Activated T-cell treated with anti-CD3 and anti-CD28 coated beads, Interleukin-2, amount 50 U/mL, for 1 hour (primary cell): ENCODE measurements around the gene MRPL20.
A peak's percentile ranks its signal among the peaks of the same experiment; 100 is the strongest.
"Not testable (repeated sequence)": the region's sequence is repeated elsewhere in the genome, so short reads cannot be mapped to it uniquely, and the experiment has no call there.

Experiments used
- DNase-seq: peaks from one replicate; pipeline ENCODE4 v3.0.0-alpha.2; 2020

MRPL20 gene

GRCh38 chr1:1380860-1381259 lies 26.2 kb downstream of the MRPL20 start:
- DNase-seq: no peak

GRCh38 chr1:1377540-1378205 lies 29.4 kb downstream of the MRPL20 start:
- no peak for DNase-seq

- DNase-seq: no peak
Measured at GRCh38 chr1:1376551-1377226, 30.4 kb downstream of the MRPL20 start.

GRCh38 chr1:1374929-1375662 lies 32.0 kb downstream of the MRPL20 start, which contains the start of gene AURKAIP1:
Gene AURKAIP1, minus strand, starts transcription at chr1:1375207. Its CDS starts 451 bp downstream, at chr1:1374756.
- DNase-seq: peak; percentile 89

- no peak for DNase-seq
Measured at GRCh38 chr1:1374589-1374928, 32.5 kb downstream of the MRPL20 start.

DNA sequence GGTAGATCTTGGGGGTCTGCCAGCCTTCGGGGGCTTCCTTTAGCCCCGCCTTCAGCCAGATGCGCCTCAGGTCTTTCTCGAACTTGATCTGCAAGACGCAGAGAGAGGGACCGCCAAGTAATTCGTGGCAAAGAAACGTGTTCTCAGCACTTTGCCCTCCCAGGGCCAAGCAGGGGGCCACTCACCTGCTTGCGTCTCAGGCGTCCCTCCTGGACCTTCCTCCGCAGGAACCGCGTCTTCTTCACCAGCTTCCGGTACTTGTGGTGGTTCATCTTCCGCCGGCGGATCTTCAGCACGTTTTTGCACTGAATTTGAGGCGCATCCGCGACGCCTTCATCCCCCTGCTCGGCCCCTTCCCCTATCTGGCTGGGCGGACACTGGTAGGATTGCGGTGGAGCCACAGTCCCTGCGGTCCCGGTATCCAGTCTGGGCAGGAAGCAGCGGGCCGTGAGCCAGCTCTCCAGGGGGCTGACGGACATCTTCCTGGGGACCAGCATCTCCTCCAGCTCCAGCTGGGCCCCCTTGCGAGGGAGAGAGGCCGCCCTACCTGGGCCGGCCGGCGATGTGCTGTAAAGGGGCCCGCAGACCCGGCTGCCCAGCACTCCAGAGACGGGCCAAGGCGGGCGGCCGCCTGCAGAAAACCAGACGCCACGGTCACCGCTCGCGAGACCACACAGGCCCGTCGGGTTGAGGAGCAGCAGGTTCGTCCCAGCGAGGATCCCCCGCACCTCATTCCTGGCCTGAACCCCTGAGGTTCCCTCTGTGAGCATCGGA lies 33.1 kb downstream of the MRPL20 start:
- DNase-seq: no peak

- no peak for DNase-seq
Measured at GRCh38 chr1:1373051-1373814, 33.9 kb downstream of the MRPL20 start.

- peak; percentile 86 for DNase-seq
Measured at GRCh38 chr1:1371746-1372711, 35.1 kb downstream of the MRPL20 start.

DNA sequence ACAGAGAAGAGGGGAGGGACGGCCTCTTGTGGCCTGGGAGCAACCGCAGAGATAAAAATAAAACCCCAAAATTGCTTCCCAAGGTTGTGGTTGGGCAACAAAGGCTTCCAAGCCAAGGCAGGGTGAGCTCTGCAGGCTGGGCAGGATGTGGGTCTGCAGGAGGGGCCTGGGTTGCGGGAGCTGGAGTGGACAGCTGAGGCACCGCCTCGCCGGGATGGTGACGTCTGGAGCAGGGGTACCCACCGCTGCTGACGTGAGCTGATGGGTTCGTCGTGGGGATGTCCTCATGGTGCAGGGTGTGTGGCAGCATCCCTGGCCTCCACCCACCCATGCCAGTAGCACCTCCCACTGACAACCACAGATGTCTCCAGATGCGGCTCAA lies 35.7 kb downstream of the MRPL20 start:
- DNase-seq: peak; percentile 80

DNA sequence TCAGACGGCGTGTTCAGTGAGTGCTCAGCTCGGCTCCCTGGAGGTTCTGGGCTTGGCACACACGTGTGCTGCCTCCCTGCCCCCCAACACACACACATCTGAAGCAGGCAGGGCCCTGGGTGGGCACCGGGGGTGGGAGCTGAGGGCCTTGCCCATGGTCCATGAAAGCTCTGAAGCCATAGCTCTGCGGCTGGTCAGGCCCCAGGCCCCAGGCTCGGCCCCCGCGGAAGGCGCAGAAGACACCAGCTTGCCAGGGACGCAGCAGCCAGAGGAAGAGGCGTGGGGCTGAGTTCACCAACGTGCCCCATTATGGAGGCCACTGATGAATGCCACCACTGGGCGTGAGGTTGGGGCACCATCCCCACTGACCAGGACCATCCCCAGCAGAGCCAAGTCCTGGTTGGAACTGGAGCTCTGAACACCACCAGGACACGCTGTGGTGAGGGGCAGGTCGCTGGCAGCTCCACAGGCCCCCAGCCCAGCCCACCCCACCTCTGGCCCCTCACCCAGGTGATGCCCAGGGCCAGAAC lies 36.3 kb downstream of the MRPL20 start:
- peak; percentile 43 for DNase-seq

- DNase-seq: not testable (repeated sequence)
Measured at GRCh38 chr1:1370094-1370493, 37.0 kb downstream of the MRPL20 start.

DNA sequence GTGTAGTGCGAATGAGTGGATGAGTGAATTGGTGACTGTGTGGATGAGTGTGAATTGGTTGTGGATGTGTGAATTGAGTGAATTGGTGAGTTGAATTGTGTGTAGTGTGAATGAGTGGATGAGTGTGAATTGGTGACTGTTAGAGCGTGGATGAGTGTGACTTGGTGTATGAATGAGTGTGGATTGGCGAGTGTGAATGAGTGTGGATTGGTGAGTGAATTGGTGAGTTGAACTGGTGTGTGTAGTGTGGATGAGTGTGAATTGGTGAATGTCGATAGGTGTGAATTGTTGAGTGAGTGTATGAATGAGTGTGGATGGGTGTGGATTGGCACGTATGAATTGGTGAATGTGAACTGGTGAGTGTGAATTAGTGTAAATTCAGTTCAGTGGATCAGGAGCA lies 39.8 kb downstream of the MRPL20 start:
- DNase-seq: no peak

DNA sequence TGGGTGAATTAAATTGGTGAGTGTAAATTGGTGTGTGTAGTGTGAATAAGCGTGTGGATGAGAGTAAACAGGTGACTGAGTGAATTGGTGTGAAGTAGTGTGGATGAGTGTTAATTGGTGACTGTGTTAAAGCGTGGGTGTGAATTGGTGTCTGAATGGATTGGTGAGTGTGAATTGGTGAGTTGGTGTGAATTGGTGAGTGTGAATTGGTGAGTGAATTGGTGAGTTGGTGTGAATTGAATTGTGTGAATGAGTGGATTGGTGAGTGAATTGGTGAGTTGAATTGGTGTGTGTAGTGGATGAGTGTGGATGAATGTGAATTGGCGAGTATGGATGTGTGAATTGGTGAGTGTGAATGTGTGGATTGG lies 40.4 kb downstream of the MRPL20 start:
- no peak for DNase-seq

GRCh38 chr1:1365875-1366698 lies 41.0 kb downstream of the MRPL20 start:
- no peak for DNase-seq

DNA sequence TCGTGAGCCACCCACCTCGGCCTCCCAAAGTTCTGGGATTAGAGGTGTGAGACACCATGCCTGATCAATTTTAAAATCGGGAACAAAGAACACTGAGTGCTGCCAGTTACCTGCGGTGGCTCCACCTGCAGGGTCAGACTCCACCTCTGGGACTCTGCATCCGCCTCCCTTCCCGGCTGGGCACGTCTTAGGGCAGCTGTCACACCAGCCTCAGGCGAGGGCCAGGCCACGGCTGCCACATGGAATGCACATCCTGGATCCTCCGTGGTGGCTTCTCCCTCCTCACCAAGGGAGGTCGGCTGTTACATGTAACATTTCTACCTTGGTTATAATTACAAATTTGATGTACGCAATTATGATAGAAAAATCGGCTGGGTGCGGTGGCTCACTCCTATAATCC lies 42.8 kb downstream of the MRPL20 start:
- DNase-seq: no peak

DNA sequence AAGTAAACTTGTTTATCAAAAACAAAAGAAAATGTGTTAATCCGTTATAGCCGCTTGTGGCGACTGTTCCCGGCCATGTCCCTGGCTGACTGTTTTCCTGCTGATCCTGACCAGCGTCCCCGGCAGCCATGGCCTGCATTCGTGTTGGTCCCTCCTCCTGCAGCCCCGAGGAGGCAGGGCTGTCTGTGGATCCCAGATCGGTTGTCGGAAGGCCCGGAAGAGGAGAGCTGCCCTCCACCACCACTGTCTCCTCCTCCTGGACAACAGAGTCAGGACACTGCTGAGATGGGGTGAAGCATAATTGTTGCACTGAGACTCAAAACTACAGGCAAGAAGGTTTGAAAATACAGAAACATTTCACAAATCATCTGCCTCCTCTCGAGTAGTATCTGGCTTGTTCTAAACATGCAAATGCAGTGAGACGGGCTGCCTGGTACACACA lies 45.1 kb downstream of the MRPL20 start:
- no peak for DNase-seq

DNA sequence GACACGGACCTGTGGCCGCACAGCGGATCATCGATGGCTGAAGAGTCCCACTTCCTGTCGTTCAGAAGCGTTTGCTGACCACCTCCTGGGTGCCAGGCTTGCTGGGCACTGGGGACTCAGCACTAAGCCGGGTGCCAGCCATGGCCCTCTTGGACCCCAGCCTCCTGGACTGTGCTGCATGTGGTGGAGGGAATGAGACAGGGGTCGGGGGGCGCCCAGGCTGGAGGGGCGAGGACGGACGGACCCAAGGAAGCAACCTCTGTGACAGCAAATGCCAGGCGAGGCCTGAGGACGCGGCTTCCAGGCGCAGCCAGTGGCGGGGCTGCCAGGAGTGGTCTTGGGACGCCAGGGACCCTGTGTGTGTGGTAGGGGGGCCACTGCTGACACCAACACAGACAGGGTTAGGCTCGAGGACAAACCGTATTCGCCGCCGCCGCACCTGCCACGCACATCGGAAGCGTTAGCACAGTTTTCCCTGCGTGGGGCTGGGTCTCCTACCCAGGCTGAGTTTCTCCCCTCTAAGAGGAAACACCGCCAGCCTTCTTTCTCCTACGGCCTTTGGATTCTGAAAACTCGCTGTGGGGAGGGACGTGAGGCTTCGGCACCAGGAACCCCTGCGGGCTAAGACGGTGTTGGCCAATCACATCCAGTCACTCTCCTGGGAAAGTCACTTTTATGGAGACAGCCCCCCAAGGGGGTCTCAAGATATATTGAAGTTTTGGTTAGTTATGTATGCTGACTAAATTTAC lies 45.7 kb downstream of the MRPL20 start:
- no peak for DNase-seq

DNA sequence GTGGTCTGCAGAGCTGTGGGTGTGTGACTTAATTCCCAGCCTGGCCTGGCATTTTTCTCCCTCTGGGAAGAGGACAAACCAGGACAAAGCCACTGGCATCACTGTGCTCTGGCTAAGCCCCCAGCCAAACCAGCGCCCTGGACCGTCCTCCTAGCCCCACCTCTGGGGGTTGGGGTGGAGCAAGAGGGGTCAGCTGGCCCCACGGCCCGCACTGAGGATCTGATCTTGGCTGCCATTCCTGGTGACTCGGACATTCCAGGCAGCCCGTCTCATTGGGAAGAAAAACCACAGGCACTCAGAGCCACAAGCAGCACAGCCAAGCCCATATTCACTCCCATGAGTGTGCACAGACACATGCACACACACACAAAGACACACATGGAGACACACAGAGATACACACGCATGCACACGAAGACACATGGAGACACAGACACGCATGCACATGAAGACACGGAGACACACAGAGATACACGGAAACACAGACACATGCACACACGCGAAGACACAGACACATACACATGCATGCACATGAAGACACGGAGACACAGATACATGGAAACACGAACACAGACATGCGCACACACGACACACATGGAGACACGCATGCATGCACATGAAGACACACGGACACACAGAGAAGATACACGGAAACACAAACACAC lies 46.5 kb downstream of the MRPL20 start:
- no peak for DNase-seq
